ENCODE measurements around the gene LRP2.

LRP2 gene

DNA sequence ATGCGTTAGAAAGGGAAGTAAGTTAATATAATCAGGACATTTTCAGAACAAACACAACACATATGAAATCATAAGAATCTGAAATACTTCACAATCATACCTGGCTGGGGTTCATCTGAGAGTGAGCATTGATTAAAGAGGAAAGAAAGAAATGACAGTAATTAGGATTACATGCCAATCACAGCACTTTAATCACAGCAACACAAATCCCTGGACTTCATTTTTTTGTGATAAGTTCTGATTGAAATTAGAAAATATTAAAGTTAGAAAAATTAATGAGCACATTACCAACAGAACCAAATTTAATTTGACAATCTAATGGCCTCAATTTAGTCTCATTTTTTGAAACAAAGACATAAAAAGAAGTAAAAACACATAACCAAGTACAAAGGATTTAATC lies 121.9 kb downstream of the LRP2 start:
- DNase-seq (ENCODE audit: low spot score), result no peak

DNA sequence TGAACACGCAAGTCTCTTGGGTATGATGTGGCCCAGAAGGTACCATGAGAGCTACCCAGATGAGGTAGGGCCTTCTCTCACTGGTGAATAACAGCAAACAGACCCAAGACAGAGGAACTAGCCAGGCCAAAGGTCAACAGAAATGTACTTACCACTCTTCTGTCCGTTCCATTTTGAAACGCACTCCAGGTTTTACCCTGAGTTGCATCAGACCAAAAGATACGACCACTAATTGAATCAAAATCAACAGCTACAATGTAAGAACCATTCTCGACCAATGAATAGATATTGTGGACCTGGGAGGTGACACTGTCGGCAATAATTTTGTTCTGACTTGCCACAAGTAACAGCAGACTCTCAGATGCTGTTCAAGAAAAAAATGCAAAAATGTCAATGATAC lies 124.4 kb downstream of the LRP2 start:
- no peak for DNase-seq (ENCODE audit: low spot score)

- no peak for DNase-seq (ENCODE audit: low spot score)
Observed at GRCh38 chr2:169237286-169237685, 125.0 kb downstream of the LRP2 start.

DNA sequence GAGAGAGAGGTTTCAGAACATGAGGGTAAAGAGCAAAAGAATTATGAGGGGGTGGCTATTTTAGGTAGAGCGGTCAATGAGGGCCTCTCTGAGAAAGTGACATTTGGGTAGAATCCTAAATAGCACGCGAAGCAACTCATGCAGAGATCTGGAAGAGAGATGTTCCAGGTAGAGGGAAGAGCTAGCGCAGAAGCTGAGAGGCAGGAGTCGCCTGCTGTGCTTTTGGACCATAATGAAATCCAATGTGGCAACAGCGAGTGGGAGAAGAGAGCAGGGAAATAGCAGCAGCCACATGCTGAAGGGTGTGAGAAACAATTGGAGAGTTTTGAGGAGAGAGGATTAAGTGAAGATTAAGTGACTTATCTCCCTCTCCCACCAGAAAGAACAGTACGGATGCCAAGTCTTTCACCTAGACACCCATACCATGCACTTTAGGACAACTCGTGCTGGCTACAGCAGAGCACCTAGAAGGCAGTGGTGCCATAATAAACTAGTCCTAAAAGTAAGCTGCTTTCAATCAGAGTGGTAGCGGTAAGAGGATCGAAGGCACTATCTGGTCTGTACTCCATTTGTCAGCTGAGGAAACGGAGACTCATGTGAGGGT lies 129.7 kb downstream of the LRP2 start:
- DNase-seq (ENCODE audit: low spot score), result no peak

- no peak for DNase-seq (ENCODE audit: low spot score)
Observed at GRCh38 chr2:169230204-169230603, 132.1 kb downstream of the LRP2 start.

DNA sequence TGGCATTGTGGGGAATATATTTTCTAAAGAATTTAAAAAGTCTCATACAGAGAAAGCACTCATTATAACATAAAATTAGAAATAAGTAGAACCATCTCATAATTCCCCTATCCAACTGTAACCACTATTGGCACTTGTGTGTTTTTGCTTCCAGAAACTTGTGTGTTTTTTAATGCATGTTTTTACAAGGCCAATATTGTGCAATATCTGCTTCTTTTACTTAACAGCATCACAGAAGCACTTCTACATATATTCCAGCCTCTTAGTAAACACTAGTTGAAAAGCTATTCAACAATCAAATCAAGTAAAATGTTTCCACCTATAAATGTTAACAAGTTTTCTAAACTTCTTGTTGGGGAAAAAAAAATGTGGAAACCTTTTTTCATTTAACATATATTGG lies 132.7 kb downstream of the LRP2 start:
- no peak for DNase-seq (ENCODE audit: low spot score)

- DNase-seq (ENCODE audit: low spot score), result no peak
Observed at GRCh38 chr2:169225906-169226305, 136.4 kb downstream of the LRP2 start.

DNA sequence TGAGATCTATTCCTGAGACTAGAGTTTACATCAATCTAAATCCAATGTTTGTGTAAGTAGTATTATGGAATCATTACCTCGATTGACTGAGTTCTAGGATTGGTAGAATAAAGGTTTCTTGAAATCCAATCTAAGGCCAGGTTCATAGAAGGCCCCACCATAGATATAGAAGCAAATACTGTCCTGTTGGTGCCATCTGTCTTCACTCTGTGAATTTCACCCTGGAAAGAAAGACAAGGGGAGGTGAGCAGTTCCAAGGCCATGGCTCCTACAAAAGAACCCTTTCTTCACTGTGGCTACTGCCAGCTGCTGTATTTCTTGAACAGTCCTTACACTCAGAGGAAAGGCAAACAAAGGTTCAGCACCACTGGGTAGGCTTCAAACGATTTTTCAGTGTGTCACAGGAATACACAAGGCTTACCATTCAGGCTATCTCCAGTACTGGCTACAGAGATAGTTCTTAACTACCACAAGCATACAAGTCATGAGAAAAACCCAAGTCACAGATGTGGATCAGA lies 137.0 kb downstream of the LRP2 start:
- no peak for DNase-seq (ENCODE audit: low spot score)

DNA sequence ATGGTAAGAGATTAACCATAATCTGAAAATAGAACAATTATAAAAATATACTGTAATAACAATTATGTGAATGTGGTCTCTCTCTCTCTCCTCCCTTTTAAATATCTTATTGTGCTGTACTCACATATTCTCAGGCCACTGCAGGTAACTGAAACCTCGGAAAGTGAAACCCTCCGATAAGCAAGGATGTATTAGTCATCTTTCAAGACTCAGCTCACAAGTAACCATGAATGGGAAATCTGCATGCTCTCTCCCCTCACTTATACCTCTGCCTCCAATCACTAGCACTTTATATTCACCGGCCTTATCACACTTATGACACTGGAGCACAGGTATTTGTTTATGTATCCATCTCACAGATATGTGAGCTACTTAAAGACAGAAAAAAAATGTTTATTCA lies 139.7 kb downstream of the LRP2 start:
- DNase-seq (ENCODE audit: low spot score), result no peak

GRCh38 chr2:169221745-169222369 lies 140.5 kb downstream of the LRP2 start:
- no peak for DNase-seq (ENCODE audit: low spot score)

- DNase-seq (ENCODE audit: low spot score), result no peak
Observed at GRCh38 chr2:169210917-169211316, 151.4 kb downstream of the LRP2 start.

- DNase-seq (ENCODE audit: low spot score), result no peak
Observed at GRCh38 chr2:169208026-169208425, 154.3 kb downstream of the LRP2 start.

DNA sequence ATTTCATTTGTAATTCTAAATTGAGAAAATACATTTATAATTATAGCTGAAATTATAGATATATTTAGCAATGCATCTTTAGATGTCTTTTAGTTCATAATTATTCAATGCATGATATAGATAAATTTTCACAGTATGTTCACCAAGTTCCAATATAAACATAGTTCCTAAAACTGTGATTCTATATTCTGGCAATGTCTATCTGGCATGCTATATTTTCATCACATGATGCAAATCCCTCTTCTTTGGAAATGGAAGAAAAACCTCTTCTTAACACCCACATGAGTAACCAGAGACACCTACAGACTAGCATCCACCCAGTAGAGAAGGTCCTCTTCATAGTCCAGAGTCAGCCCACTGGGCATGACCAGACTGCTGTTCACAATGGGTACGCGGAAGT lies 157.2 kb downstream of the LRP2 start:
- no peak for DNase-seq (ENCODE audit: low spot score)

- DNase-seq (ENCODE audit: low spot score), result no peak
Observed at GRCh38 chr2:169203952-169204351, 158.4 kb downstream of the LRP2 start.

DNA sequence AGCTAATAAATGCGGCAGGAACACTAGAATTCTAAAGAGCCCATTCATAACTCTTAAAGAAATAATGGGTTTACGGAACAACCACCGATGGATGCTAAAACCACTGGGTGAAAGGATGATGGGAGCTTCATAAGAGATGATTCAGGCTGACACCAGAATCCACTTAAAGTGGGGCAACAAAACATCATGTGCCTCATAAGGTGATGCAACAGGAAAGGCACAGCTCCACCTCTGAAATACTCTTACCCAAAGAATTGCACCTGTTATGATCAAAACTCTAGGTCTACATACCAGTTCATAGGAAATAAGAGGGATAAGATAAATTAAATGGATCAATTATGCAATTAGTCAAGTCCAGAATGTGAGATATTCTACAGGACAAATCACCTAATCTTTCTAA lies 161.6 kb downstream of the LRP2 start:
- no peak for DNase-seq (ENCODE audit: low spot score)

- no peak for DNase-seq (ENCODE audit: low spot score)
Observed at GRCh38 chr2:169193618-169194017, 168.7 kb downstream of the LRP2 start.

DNA sequence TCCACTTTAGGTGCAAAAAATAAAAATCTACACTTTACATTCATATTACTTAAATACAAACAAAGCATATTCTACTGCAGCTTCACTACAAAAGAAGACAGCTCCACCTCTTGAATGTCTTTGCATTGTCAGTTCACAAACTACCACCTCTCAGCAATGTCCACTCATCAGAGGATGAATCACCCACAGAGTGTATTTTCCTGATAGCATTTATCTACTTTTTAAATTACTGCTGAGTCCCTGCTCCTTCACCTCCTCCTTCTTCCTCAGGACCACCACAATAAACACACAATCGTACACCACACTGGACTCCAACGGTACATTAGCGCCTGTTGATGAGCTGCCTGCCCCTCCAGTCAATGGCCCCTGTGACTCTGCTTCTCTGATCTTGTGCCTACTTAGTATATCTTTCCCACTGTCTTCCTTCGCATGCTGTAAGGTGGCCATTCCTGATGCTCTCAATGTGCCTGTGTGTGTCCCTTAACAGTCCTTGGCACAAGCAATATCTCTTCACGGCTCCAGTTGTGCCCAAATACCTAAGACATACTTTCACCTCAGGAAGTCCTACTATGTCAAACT lies 172.0 kb downstream of the LRP2 start:
- DNase-seq (ENCODE audit: low spot score), result no peak

GRCh38 chr2:169189132-169189531 lies 173.2 kb downstream of the LRP2 start:
- DNase-seq (ENCODE audit: low spot score), result no peak

- no peak for DNase-seq (ENCODE audit: low spot score)
Observed at GRCh38 chr2:169185711-169186110, 176.6 kb downstream of the LRP2 start.

GRCh38 chr2:169184074-169184473 lies 178.3 kb downstream of the LRP2 start:
- DNase-seq (ENCODE audit: low spot score), result no peak

GRCh38 chr2:169182573-169182972 lies 179.8 kb downstream of the LRP2 start:
- DNase-seq (ENCODE audit: low spot score), result no peak

- no peak for DNase-seq (ENCODE audit: low spot score)
Observed at GRCh38 chr2:169178804-169179390, 183.4 kb downstream of the LRP2 start.

DNA sequence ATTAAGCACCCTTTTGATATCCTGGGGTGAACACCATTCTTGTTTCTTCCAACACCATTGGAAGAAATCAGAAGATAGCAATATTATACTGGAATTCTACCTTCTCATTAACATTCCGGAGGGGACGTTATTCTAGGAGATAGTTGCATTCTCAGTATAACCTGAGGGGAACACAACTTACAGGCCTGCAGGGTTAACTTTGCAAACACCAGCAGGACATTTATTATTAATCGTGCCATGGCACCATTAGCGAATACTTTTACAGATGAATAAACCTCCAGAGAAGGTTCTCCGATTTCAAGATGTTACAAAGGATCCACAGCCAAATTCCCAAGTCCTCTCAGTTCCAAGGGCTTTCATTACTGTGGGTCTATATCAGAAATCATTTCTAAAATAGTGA lies 184.0 kb downstream of the LRP2 start:
- DNase-seq (ENCODE audit: low spot score), result no peak
